ENCODE results near the gene TPSAB1.

GRCh38 chr16:1218061-1218929 is 22.2 kb upstream of the TPSAB1 start:
- TF ChIP-seq CTCF (IDR thresholded peaks at IDR 0.05) (no peak), POLR2A (IDR thresholded peaks at IDR 0.05) (no peak)

All from ovary (tissue), 3 donors.